Urinary bladder (tissue), 4 donors: ENCODE data around the gene TBX1. TPM values are rescaled to one million over a fixed set of nuclear protein-coding genes. Genes with fewer than 3 reads are reported as not detected.

Experiments
- DNase-seq: peaks from one replicate; pipeline ENCODE4 v3.0.0-alpha.2; 2015; ENCODE audit errors: extremely low spot score
- H3K27ac ChIP-seq: one replicate; pipeline ENCODE4 v1.5.1; 2013; ENCODE audit warnings: low read depth, mild to moderate bottlenecking, moderate library complexity
- H3K36me3 ChIP-seq: one replicate; pipeline ENCODE4 v1.6.1; 2013; ENCODE audit warnings: mild to moderate bottlenecking, moderate library complexity; ENCODE audit not compliant: insufficient read depth
- H3K4me1 ChIP-seq: one replicate; pipeline ENCODE4 v1.6.1; 2013; ENCODE audit warnings: mild to moderate bottlenecking, moderate library complexity; ENCODE audit not compliant: insufficient read depth
- H3K4me3 ChIP-seq: one replicate; pipeline ENCODE4 v1.5.1; 2013; ENCODE audit warnings: low read depth, low read length
- WGBS: extraction: QIAGEN DNeasy Blood & Tissue Kit; methylation state at CpG from one replicate; pipeline ENCODE4 v1.1.7; 2013; 5-methylcytosine and 5-hydroxymethylcytosine counted together
- polyA plus RNA-seq: library from polyadenylated mRNA; stranded (reverse); fragments of 200-250 nt; gene quantifications from one replicate; pipeline ENCODE4 v1.2.3, GENCODE V29; 2013
- total RNA-seq: library from RNA; depleted of rRNA; stranded (reverse); fragments of >200 nt; gene quantifications from one replicate; pipeline ENCODE4 v1.2.3, GENCODE V29; 2014
- donor health status: healthy with polysubstance abuse.
- donor health status: healthy.

Gene TBX1
- total and polyA plus RNA-seq, 2 donors, result 1.2 to 1.4 TPM

- Histone ChIP-seq H3K4me1 (no peaks in the 10 kb centered on the region), H3K36me3 (no peaks in the 10 kb centered on the region), H3K4me3 (no peak overlapping the region), H3K27ac (no peak overlapping the region)
- DNase-seq, result no peak
- WGBS, result 90% methylated on average over 8 of the region's 8 CpGs
Measured at GRCh38 chr22:19800306-19800705, 39.7 kb downstream of the TBX1 start.

DNA sequence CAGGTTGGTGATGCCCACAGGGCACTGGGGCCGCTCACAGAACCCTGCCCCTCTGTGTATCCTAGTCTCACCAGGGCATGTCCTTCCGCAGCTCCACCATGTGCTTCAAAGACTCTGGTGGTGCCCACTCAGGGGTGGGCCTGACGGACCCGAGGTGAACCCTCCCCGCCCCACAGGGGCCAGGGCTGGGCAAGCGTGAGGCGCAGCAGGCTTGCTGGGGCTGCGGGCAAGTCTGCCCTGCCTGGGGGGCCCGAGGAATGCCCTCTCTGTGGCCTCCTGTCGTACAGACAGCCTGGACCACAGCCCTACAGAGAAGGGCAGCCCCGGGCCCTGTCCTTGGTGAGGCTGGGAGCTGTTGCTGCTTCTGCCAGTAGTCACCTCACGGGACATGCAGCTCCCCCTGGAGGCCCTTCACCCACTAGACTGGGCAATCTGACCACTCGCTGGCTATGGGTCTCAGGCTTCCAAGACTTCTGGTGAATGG, 40.2 kb downstream of the TBX1 start:
- Histone ChIP-seq H3K4me3 (no peak overlapping the region), H3K27ac (no peak overlapping the region), H3K36me3 (no peaks in the 10 kb centered on the region), H3K4me1 (no peaks in the 10 kb centered on the region)
- no peak for DNase-seq
- WGBS, result 91% methylated on average over 13 of the region's 13 CpGs

DNA sequence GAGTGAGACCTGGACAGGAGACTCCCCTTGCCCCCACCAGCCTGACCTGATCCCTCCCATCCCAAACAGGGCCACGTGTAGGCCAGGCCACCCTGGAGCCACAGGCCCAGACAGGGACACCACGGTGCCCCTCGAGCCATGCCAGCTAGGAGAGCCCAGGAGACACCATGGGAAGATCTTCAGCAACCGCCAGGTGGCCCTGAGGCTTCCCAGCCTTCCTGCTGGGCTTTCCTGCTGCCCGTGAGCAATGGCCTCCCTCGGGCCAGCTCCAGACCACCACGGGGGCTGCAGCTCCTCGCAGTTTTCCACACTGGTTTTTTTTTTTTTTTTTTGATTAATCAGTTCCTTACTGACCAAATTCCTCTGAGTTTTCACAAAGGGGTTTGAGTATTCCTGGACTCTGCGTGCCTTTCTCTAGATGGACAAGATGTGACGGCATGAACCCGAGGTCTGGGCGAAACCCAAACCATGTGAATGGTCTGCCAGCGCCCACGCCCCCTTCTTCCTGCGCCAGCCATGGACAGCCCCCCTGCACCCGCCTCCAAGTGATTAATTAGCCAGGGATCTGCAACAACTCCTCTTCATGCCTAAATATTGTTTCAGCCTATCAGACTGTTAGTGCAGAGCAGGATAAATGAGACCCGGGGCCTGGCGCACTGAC, 40.9 kb downstream of the TBX1 start:
- Histone ChIP-seq H3K4me3 (no peak overlapping the region), H3K4me1 (no peaks in the 10 kb centered on the region), H3K27ac (no peak overlapping the region), H3K36me3 (no peaks in the 10 kb centered on the region)
- WGBS, result 86% methylated on average over 18 of the region's 18 CpGs
- no peak for DNase-seq

GRCh38 chr22:19802001-19802893, 41.7 kb downstream of the TBX1 start:
- no peak overlapping the region for H3K27ac ChIP-seq
- 91% methylated on average over 26 of the region's 26 CpGs for WGBS

DNA sequence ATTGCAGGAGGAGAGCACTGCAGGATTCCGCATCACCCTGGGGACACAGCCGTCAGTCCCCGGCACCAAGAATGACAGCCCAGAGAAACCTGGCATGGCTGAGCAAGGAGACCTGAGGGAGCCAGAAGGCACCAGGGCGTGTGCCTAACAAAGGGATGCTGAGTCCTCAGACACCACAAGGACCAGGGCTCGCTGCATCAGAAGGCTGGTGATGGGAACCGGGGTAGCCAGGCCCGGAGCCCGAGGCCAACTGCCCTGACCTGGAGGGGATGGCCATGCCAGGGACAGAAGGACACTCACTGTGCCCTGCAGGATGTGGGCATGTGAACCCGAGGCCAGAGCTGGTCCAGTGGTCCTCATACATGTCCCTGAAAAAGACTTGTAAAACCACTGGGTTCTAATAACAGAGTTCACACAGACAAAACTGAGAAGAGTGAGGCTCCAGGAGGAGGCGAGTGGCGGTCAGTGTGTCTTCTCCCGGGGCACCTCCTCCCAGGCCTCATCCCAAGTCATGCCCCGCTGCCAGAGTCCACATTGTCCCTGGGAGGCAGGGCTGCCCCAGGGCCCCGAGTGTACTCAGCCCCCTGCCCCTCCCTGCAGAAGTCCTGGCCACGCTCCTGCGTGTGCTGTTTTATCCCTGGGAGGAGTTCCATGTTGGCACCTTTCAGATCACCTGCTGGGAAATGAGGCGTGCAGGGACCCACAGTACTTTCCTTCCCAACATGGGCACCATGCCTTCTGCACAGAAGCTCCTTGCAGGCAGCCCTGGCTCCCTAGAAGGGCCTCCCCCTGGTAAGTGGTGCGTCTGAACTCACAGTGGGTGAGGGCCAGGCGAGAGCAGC, 42.5 kb downstream of the TBX1 start:
- DNase-seq, result no peak
- WGBS, result 92% methylated on average over 19 of the region's 19 CpGs
- Histone ChIP-seq H3K36me3 (no peaks in the 10 kb centered on the region), H3K4me3 (no peak overlapping the region), H3K27ac (no peak overlapping the region), H3K4me1 (no peaks in the 10 kb centered on the region)

More at GRCh38 chr22:19802001-19802893, 41.7 kb downstream of the TBX1 start:
- Histone ChIP-seq H3K4me1 (no peaks in the 10 kb centered on the region), H3K36me3 (no peaks in the 10 kb centered on the region), H3K4me3 (no peak overlapping the region)
- no peak for DNase-seq

DNA sequence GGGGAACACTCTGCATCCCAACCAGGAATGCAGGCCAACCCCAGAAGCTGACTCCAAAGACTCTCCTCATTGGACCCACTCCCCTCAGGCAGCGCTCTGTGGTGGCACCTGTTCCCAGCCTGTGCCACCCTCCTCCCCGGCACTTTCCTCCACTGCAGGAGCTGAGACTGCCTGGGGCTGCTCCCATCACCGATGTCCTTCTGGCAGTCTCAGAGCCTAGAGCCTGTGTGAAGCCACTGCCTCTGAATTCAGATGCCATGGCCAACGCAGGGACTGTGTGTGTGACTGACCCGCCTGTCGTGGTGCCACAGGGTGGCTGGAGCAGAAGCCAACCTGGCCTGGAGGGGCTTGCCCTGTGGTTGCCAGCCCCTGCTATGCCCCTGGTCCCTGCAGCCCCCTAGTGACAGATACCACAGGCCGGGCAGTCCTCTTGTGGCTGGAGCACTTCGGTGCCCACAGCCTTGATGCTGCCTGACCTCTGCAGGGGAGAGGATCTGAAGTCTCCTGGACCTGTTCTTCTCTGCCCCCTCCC, 43.2 kb downstream of the TBX1 start:
- Histone ChIP-seq H3K4me1 (no peaks in the 10 kb centered on the region), H3K4me3 (no peak overlapping the region), H3K27ac (no peak overlapping the region), H3K36me3 (no peaks in the 10 kb centered on the region)
- WGBS, result 95% methylated on average over 8 of the region's 8 CpGs
- no peak for DNase-seq

DNA sequence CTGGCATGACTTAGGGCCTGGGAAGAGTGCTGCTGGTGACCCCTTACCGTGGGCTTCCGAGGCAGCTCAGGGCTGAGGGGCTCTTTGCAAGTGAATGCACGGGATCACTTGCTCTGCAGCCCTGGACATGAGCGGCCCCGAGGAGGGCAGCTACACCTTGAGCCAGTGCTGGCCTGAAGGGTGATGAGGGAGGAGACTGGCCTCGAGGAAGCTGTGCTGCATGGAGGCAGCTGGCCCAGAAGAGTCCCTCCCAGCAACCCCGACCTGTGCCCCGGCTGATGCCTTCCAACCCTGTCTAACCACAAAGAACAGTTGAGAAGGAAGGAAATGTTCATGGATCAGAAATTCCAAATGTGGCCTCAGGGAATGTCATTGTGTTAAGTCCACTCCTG, 45.2 kb downstream of the TBX1 start:
- Histone ChIP-seq H3K4me1 (no peaks in the 10 kb centered on the region), H3K4me3 (no peak overlapping the region), H3K36me3 (no peaks in the 10 kb centered on the region), H3K27ac (no peak overlapping the region)
- no peak for DNase-seq
- WGBS, result 88% methylated on average over 8 of the region's 8 CpGs

DNA sequence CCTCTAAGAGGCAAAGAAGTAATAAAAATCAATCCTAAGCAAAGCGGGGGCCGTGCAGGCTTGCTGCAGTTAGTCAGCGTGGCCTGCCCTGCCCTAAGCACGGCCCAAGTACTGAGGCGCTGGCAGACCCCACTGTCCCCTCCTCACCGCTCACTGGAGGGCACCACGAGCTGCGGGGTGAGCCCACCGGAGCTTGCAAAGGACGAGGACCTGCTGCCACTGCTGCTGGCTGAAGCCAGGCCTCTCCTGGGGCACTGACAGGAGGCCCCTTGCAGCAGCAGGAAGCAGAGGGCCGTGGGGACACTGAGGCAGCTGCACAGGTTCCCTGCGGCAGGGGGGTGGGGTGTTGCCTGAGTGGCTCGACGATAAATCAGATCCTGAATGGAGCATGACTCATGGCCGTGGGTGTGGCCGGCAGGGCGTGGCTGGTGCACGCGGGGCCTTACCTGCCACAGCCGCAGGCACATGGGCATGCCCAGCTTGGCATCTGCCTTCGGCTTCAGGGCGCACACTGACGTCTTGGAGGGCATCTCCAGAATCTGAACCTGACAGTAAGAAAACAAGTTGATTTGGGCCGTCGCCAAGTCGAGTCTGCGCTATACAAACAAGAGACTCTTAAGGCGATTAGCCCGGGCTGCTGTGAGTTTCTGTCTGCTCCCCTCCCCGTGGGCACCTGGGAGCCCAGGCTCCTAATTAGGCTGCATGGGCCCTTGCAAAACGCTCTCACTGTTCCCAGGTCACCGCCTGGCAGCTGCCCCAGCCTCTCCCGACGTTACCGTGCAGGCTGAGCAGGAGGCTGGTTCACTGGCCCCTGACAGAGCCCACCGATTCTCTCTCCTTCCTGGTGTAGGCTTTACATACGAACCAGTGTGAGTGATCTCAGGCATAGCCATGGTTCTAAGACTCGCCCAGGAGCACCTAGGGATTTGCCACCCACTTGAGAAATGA, 45.9 kb downstream of the TBX1 start:
- no peaks in the 10 kb centered on the region for H3K36me3 ChIP-seq
- H3K27ac ChIP-seq, result no peak overlapping the region
- no peak overlapping the region for H3K4me3 ChIP-seq
- 65% methylated on average over 38 of the region's 38 CpGs for WGBS
- no peaks in the 10 kb centered on the region for H3K4me1 ChIP-seq
- DNase-seq, result peak; percentile 62

GRCh38 chr22:19807161-19807913, 46.8 kb downstream of the TBX1 start:
- Histone ChIP-seq H3K4me3 (no peak overlapping the region), H3K4me1 (no peaks in the 10 kb centered on the region), H3K36me3 (no peaks in the 10 kb centered on the region), H3K27ac (no peak overlapping the region)
- DNase-seq, result no peak
- 91% methylated on average over 15 of the region's 15 CpGs for WGBS

DNA sequence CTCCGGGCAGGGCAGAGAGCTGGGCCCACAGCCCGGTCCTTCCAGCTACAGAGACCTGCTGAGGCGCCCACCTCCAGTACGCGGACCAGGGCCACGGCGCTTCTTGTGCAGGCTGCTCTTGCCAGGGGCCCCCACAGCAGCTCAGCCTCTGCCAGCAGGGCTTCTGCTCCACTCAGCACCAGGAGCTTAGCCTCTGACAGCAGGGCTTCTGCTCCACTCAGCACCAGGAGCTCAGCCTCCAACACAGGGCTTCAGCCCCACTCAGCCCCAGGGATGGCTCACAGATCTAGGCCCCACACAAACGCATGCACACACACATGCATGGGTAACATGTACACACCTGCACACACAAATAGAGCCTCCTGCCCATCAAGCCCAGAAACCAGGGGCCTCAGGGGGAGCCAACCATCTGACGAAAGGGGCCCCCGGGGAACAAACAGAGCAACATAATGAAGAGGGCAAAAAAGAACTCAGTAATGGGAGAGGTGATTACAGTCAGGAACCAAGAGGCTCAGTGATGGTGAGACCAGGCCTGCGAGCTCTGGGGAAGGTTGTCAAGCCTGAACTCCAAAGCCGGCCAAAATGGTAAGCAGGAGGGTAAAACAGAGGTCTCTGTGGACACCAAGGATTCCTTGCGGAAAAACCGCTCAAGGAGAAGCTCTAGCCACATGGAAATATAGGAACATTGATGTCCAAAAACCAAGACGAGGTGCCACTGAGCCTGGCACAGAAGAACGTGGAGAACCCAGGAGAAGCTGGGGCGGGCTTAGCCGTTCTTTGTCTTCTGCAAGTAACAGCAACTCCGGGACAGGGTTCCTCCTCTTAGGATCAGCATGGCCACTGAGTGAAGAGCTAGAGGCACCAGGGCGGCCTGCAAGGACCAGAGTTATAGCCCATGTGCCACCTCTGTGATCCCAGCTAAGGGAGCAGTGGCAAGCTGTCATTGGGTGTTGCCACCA, 47.6 kb downstream of the TBX1 start:
- H3K36me3 ChIP-seq, result no peaks in the 10 kb centered on the region
- H3K4me3 ChIP-seq, result no peak overlapping the region
- DNase-seq, result no peak
- no peaks in the 10 kb centered on the region for H3K4me1 ChIP-seq
- whole genome bisulfite sequencing, result 95% methylated on average over 20 of the region's 20 CpGs
- no peak overlapping the region for H3K27ac ChIP-seq

- WGBS, result 82% methylated on average over 11 of the region's 11 CpGs
- Histone ChIP-seq H3K4me3 (no peak overlapping the region), H3K27ac (no peak overlapping the region), H3K4me1 (no peaks in the 10 kb centered on the region), H3K36me3 (no peaks in the 10 kb centered on the region)
- DNase-seq, result no peak
Measured at GRCh38 chr22:19808873-19809478, 48.4 kb downstream of the TBX1 start.
